GM19043 (cell line): Measurements from ENCODE around the gene ELAVL4.

Source experiments
- ATAC-seq: cut with Tn5 transposase; IDR thresholded peaks from one replicate; pipeline ENCODE4 v1.9.1; 2021; ENCODE audit warnings: low read depth; ENCODE audit not compliant: unreplicated experiment

Gene ELAVL4

DNA sequence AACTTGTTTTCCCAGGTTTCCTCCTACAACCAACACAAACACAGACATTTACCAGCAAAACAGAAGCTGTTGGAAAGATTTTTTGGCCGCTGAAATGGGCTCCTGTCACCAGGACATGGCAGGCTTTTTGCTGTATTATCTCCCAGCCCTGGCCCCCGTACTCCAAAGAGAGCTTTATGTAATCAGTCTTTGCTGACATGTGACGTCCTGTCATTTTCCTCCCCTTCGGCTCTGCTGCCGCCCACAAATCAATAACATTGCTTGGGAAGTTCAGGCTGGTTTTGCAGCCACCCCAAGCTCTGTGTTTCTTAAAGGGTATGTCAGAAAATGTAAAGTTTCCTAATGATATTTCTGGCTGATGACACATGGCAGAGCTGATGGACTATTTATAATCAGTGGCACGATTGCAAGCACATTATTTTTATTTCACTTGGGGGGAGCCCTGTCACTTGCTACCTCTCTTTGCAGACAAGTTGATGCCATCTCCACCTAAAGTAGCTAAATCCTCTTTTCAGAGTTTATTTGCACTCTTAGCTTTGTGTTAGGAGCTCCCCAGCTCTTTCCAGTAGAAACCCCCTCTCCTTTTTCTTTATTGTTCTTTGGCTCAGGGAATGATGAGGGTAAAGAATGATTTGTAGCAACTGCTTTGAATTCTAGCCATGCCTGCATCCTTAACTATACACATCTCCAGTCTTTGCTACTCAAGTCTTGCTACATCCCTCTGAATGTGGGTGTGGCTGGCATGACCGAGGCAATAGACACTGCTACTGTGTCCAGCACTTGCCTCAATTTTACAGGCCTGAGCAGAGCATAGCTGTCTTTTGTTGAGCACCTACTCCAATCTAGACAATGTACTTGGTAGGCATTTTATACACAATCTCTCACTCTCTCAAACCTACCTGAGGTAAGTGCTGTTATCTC, 67.3 kb downstream of the ELAVL4 start:
- no peak for ATAC-seq

DNA sequence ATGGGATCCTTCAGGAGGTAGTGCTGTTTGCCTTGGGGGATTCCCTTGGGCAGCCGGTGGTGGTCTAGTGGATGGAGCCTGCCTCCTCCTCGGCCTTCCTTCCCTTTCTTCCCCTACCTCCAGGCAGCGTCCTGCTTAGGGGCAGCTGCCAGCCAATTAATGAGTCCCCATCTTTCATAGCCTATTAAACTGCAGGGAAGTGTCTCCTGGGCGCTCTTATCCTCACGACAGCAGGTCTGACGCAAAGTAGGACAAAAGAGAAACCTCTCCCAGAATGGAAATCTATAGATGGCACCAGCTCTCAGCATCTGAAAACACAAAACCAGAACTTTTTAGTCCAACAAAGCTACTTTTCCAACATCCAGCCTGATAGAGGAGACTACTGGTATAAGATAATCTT, 69.3 kb downstream of the ELAVL4 start:
- no peak for ATAC-seq

DNA sequence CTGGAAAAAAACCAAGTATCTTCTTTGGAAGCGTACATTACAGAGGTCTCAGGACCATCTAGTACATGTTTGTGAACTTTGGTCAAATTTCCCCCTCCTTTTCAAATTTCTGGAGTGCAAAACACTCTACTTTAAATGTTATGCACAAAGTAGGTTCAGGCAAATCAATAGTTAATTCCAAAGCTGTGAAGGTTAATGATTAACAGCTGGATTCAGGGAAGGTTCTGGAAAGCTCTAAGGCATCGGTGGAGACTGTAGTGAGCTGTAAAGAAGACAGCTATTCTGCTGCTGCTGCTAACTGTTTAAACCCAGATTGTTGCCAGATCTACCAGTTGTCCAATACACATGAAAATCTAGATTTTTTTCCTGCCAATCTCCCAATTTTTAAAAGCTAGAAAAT, 70.9 kb downstream of the ELAVL4 start:
- no peak for ATAC-seq

DNA sequence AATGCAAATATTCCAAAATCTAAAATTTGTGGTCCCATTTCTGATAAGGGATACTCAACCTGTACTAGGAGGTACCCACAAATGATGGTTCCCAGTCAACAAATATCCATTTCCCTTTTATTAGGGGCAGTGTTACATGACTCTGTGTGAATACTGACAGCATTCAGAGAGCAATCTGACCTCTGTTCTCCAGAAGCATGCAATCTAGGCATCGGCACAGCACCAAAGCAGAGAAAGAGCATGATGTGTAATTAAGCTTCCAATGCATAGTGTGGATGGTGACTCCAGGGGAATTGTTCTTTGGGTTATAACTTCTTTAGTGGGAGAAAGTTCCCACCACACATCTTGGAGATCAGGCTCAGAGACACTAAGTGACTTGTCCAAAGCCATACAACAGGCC, 71.6 kb downstream of the ELAVL4 start:
- no peak for ATAC-seq

DNA sequence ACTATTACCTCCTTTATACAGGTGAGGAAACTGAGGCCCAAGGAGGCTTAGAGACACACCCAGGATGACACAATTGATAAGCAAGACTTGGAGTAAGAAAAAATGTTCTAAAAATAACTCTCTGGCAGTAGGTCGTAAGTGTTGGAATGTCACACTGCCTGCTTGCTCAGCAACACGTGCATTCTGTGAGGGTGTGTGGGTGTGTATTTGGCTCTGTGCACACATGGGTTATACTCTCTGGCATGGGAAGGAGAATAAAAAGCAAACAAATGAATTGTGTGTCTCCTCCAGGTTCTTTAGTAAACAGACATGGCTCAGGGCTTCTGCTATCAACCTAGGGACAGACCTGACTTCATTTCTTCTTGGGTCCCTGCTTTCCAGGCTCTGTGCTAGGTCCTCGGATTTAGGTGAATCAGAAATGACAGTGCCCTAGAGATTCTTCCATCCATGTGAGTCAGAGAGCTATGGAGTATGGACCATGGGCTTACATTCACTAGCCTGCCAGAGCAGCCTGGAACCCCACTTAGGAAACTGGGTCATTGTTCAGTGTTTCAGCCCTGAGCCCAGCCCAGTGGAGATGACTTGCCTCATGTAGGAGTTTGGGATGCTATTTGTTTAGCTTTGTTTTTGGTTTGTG, 72.4 kb downstream of the ELAVL4 start:
- no peak for ATAC-seq

DNA sequence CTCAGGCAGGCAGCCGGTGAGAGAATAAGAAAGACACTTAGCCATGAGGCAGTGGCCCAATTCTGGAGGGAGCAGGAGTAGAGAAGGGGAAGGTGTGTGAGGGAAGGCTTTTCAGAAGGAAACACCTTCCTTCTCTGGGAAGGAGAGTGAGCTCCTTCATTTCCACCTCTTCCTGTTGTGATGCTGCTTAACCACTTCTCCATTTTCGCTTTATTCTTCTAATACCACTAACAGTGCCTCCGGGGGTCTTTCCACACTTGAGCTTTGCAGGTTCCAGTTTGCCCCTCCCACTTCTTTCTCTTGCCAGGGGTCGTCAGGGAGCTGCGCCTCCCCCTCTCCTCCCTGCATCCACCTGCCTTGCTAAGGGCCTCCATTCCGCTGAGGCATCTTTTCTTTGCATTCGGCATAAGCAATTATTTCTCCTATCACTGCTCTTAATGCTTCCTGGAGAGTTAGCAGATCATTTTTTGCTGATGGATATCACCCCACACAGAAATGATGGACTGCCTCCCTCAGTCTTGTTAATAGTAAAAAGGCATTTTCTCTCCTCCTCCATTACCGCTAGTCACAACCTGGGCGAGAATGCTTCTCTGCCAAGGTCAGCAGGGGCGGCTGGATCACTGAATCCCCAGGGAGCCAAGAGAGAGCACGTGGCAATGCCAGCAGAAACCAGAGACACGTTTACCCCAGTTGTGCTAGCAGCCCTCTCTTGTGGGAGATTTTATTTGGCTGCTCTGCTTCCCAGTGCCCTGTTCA, 74.8 kb downstream of the ELAVL4 start:
- no peak for ATAC-seq

DNA sequence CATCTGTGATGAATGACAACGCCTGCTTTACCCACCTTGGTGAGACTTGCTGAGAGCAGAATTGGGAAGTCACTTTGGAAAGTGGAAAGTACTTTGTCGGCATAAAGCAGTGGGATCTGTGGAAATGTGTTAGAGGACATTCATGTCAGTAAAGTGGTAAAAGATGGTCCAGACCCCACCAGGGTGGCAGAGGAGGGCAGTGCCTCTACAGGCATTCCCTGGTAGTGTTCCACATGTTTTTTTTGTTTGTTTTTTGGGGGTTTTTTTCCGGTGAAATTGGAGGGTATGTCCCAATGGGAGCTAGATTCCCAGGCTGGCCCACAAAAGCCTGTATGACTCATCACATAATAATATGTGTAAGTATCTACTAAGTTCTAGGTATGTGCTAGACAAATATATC, 80.6 kb downstream of the ELAVL4 start:
- no peak for ATAC-seq

DNA sequence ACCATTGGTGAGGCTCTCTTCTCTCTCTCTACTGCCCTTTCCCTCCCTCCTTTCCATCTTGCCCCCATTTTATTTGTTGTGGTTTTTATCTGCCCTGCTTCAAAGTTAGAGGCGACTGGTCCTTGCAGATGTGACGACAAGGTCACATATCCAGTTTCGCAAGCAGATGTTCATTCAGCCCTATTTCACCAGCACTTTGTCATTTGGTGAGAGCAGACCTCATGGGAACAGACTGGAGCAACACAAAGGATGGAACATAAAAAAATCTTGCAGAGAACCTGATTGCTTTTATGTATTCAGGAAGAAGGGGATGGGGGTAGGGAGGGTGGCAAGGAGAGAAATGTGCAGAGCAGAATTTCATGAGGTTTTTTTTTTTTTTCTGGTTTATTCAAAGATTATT, 84.3 kb downstream of the ELAVL4 start:
- no peak for ATAC-seq

DNA sequence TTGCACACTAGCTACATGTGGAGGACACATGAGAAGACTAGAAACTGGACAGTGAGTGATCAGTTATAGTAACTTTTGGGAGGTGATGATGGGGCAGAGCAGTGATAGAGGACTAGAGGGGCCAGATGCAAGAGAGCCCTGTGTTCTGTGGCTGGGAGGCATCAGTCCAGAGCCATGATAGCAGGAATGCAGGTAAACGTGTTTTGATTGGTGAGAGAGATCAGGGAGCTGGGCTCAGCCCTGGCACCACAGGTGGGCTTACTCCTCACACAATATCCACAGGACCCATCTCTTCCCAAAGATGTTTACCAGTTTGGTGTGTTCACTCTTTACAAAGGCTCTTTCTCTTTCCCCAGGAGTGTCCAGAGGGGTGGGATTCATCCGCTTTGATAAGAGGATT, 86.5 kb downstream of the ELAVL4 start:
- ATAC-seq = no peak

DNA sequence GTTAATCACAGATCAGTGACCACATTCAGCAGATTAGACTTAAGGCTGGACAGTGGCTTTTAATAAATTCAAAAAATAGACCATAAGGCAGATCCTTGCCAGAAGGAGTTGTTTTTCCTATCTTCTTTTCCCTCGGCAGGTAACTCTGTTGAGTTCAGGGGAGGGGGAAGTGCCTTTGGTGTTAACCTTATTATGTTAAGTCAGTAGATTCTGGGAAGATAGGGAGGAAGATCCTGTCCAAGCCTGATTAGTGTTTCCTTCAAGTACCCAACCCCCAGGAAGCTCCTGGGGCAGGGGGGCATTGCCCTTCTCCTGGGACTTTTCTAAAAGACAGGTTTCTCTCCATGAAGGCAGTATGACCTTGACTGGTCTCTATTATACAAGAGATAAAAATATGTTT, 87.4 kb downstream of the ELAVL4 start:
- no peak for ATAC-seq

DNA sequence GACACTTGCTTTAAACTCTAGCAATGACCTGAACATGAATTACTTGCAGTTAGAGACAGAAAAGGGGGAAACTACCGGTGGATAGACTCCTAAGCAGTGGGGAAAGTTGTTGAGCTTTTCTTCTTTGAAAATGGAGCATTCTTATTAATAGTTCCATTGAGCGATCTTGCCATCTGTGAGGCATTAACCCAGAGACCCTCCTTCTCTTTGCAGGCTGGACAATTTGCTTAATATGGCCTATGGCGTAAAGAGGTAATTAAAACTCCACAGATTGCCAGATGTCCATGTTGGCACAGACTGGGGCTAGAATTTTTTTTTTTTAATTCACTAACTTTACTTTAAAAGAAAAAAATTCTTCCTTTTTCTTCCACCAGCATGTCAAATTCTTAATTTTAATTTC, 88.5 kb downstream of the ELAVL4 start:
- ATAC-seq = no peak

DNA sequence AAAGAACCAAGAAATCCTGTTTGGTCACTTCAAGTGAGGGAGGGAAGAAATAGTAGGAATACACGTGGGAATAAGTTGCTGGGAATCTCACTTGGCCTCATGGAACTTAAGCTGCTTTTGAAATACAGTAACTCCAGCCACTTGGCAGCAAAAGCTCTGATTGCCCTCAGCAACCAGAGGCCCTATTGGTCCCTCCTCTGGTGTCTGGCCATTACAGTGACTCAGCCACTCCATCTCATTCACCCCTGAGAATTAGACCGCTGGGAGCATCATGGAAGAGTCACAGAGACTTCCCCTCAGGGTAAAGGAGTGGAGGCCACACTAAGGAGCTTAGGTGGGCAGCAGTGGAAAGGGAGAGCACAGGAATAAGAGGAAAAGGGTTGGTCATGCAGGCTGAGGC, 99.6 kb downstream of the ELAVL4 start:
- ATAC-seq = no peak

DNA sequence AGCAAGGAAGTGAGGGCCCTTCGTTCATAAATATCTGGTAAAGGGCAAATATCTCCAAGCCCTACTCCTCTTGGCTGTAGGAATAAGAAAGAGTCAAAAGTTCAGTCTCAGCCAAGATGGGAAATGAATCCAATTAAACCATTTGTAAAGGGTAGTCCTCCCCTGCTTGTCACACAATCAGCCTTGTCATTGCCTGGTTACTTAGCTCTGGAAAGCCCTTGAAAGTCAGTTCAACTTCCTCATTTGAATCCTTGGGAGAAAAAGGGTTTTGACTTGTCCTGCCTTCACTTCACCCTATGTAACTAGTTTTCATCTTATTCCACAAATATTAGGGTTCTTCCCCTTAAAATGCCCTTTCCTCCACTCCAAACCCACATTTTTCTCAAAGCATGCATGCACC, 100.0 kb downstream of the ELAVL4 start:
- no peak for ATAC-seq

DNA sequence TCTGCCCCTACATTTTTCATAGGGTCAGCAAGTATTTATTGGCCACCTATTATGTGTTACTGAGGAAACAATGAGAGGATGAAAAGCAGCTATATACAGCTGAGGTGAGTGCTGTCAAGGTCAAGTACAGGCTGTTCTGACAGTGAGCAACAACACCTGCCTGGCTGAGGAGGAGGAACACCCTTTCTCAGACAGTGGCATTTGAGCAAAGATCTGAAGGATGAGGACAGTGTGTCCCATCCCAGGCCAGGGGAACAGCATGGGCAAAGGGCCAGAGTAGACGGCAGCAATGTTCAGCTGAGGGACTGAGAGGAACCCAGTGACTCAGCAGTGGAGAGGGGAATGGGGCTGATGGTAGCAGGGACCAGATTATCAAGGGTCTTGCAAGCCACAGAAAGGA, 101.0 kb downstream of the ELAVL4 start:
- no peak for ATAC-seq

DNA sequence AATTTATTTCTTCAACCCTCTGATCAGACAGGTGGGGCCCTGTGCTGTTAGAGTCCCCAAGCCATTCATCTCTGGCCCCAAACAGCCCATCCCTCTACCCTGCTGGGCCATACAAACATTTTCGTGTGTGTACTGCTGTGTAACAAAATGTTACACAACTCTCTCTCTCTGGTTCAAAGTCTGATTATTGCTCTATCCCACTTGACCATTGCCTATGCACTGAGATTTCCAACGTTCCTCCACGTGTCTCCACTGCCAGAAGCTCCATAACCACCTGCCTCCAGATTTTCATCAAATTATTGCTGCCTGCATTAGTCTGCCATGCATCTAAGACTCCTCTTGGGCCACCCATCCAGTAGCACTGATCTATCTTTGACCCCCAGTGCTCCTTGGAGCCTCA, 104.8 kb downstream of the ELAVL4 start:
- no peak for ATAC-seq

DNA sequence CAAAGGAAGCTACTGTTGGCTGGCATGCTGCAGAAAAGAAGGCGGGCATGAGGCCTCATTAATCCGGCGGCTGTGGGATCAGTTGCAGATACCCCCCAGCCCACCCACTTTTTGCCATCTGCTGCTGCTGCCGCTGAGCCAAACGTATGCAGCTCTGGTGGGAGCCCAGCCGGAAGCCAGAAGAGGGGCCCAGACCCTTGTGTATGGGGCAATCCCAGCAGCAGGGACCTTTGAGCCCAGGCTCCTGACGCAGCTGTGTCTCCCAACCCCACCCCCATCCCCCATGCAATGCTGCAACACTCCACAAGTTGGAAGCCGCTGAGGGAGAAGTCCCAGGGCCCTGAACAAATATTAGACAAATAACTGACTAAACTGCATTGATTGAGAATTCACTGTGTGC, 106.0 kb downstream of the ELAVL4 start:
- ATAC-seq = no peak

DNA sequence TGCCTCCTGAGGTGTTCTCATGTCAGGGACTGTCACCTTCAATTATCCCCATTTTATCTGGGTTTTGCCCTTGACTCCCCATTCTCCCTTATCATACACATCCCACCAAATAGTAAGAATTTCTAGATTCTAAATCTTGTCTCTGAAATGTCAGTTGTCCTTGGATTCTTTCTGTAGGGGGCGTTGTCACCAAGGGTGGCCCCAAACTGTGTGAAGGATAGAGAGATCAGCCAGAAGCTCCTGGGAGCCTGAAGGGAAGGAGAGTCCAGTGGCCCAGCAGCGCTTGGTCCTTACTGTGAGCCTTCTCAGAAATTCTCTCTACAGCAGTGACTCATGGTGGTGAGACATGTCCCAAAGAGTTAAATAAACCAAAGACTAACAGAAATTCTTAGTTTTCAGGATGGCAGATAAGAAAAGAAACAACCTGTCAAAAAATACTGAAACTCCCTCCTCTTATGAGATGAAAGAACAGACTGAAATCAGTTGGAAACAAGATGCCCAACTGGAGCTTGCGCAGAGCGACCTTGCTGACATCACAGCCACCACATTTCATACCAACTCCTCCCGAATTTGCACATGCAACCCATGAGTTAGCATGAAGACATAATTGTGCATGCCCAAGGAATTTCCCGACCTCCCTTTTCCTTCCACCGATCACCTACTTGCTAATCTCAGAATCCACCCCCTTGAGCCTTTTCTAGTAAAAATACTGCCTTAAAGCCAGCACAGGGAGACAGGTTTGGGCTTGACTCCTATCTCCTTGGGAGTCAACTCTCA, 109.8 kb downstream of the ELAVL4 start:
- ATAC-seq = no peak

DNA sequence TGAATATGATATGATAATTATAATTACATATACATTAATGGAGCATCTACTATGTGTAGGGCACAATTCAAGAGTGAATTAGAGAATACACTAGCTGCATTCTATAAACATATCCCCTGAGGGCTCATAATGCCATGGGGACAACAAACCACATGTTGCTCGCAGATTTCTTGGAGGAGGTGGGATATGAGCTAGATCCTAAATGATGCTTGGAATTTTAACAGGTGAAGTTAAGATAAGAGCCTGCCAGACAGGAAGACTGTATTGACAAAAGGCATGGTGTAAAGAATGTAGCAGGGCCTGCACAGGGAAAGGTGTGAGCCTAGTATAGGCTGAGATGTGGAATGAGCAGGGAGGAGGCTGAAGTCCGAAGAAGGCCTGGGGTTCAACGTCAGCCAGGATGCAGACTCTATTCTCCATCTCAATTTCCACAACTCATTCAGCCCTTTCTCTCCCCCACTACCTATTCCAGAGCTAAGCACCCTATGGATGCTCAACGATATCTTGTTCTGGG, 120.2 kb downstream of the ELAVL4 start:
- ATAC-seq = no peak

DNA sequence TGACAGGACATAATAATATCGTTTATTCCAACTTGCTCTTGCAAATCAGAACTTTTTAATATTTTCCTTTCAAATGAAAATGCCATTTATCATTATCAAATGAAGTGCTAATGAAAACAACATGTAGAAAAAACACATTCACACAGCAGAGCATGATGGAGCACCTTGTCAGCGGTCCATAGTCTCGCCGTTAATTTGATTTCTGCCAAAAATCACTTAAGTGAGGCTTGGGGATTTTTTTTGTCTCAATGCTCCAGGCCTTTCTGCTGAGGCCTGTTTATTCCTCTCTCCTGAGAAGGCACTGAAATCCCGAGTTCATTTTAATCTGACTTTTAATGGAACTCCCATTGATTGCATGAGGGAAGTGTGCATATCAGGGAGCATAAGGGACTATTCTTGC, 122.5 kb downstream of the ELAVL4 start:
- no peak for ATAC-seq

DNA sequence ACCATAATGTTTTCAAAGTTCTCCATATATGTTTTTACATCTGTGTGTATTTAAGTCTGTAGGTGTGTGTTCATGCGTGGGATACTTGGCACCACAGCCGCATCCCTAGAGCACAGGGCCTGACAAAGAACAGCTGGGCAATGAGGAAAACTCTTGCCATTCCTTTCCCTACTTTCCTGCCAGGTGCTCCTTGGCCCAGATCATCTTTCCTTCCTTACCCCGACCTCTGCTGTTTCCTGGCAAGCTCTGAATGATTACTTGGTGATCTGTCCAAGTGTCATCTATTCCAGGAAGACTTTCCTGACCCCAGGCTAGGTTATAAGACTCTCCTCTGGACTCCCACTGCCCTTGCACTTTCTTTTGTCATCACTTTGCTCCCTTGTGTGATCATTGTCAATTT, 123.6 kb downstream of the ELAVL4 start:
- ATAC-seq = no peak

DNA sequence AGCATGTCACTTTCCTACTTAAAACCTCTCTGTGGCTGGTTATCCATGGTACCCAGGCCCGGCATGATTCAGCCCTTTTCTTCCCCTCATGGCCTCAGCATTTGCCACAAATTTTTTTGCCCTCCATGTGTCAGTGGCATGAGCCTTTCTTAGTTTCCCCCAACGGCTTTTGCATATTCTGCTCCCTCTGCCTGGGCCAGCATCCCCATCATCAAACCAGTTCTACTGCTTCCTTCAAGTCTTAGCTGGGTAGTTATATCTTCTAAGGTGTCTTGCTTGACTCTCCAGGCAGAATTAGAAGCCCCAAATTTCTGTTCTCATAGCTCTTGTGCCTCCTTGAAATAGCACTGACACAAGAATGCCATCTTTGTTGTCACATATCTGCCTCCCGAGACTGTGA, 127.9 kb downstream of the ELAVL4 start:
- no peak for ATAC-seq
